Colon (tissue), 2 donors: ENCODE measurements around the gene JAM3.
"Not testable (repeated sequence)": the region's sequence is repeated elsewhere in the genome, so short reads cannot be mapped to it uniquely, and the experiment has no call there.

Experiments
- FAIRE-seq: peaks from 2 replicates; lab custom pipeline; 2012; peaks lifted over from hg19 to GRCh38; lab: Jason Lieb, UNC
- donor health status: control.
- donor health status: control.

The JAM3 gene

GRCh38 chr11:134101282-134101681 is 32.4 kb downstream of the JAM3 start:
- FAIRE-seq = no peak

GRCh38 chr11:134110252-134110815 is 41.5 kb downstream of the JAM3 start:
- no peak for FAIRE-seq

GRCh38 chr11:134113787-134114186 is 44.9 kb downstream of the JAM3 start:
- FAIRE-seq = not testable (repeated sequence)

- no peak for FAIRE-seq
These were observed 47.3 kb downstream of the JAM3 start for GRCh38 chr11:134116210-134116609.

GRCh38 chr11:134118006-134118405 is 49.1 kb downstream of the JAM3 start:
- FAIRE-seq = no peak

GRCh38 chr11:134119094-134119493 is 50.2 kb downstream of the JAM3 start:
- no peak for FAIRE-seq

GRCh38 chr11:134120143-134120850 is 51.4 kb downstream of the JAM3 start:
- no peak for FAIRE-seq

GRCh38 chr11:134120921-134121526 is 52.2 kb downstream of the JAM3 start:
- FAIRE-seq = no peak

- no peak for FAIRE-seq
These were observed 56.0 kb downstream of the JAM3 start for GRCh38 chr11:134124660-134125451.

GRCh38 chr11:134125507-134125906 is 56.6 kb downstream of the JAM3 start:
- no peak for FAIRE-seq

GRCh38 chr11:134126217-134126822 is 57.4 kb downstream of the JAM3 start:
- FAIRE-seq = no peak

GRCh38 chr11:134131628-134132244 is 62.9 kb downstream of the JAM3 start:
- FAIRE-seq = no peak

GRCh38 chr11:134132808-134133207 is 63.9 kb downstream of the JAM3 start:
- no peak for FAIRE-seq

- no peak for FAIRE-seq
These were observed 65.3 kb downstream of the JAM3 start for GRCh38 chr11:134134167-134134566.

- no peak for FAIRE-seq
These were observed 69.5 kb downstream of the JAM3 start for GRCh38 chr11:134138376-134138775.

GRCh38 chr11:134139303-134139872 is 70.5 kb downstream of the JAM3 start:
- FAIRE-seq = no peak

- no peak for FAIRE-seq
These were observed 71.0 kb downstream of the JAM3 start for GRCh38 chr11:134139873-134140331.

- no peak for FAIRE-seq
These were observed 72.2 kb downstream of the JAM3 start for GRCh38 chr11:134140961-134141490.

GRCh38 chr11:134142536-134142935 is 73.7 kb downstream of the JAM3 start:
- no peak for FAIRE-seq

GRCh38 chr11:134143801-134144200 is 74.9 kb downstream of the JAM3 start:
- no peak for FAIRE-seq

GRCh38 chr11:134144744-134145143 is 75.9 kb downstream of the JAM3 start:
- no peak for FAIRE-seq
